Endodermal cell (in vitro differentiated cells): Measurements from ENCODE around the gene DCBLD1. TPM values are rescaled to one million over a fixed set of nuclear protein-coding genes. Genes with fewer than 3 reads are reported as not detected.

Experiments
- DNase-seq: peaks from one replicate; pipeline ENCODE4 v3.0.0-alpha.2; 2017
- H3K27ac ChIP-seq: 2 replicates; pipeline ENCODE4 v1.5.1; 2013; ENCODE audit warnings: mild to moderate bottlenecking, low read depth, low read length, moderate library complexity
- H3K27me3 ChIP-seq: 2 replicates; pipeline ENCODE4 v1.6.1; 2013; ENCODE audit warnings: mild to moderate bottlenecking, low read length, moderate library complexity; ENCODE audit not compliant: insufficient read depth, control insufficient read depth, poor library complexity, severe bottlenecking
- H3K36me3 ChIP-seq: 2 replicates; pipeline ENCODE4 v1.7.0; 2013; ENCODE audit warnings: mild to moderate bottlenecking, low read length, moderate library complexity; ENCODE audit not compliant: control insufficient read depth, insufficient read depth
- H3K4me1 ChIP-seq: one replicate; pipeline ENCODE4 v1.7.0; 2013; ENCODE audit warnings: low read length; ENCODE audit not compliant: control insufficient read depth, insufficient read depth
- H3K4me3 ChIP-seq: 2 replicates; pipeline ENCODE4 v1.5.1; 2013; ENCODE audit warnings: mild to moderate bottlenecking, low read length, moderate library complexity
- H3K9ac ChIP-seq: 2 replicates; pipeline ENCODE4 v1.6.1; 2013; ENCODE audit warnings: mild to moderate bottlenecking, low read length, moderate library complexity; ENCODE audit not compliant: poor library complexity, severe bottlenecking; ENCODE audit errors: extremely low read depth
- H3K9me3 ChIP-seq: 2 replicates; pipeline ENCODE4 v1.6.1; 2013; ENCODE audit warnings: mild to moderate bottlenecking, low read length, moderate library complexity; ENCODE audit not compliant: control insufficient read depth
- H3K27ac Mint-ChIP-seq: 2 replicates; pipeline ENCODE4 v1.8.0; 2020; ENCODE audit warnings: mixed read lengths
- H3K27me3 Mint-ChIP-seq: 2 replicates; pipeline ENCODE4 v1.8.0; 2021; ENCODE audit warnings: mild to moderate bottlenecking, mixed read lengths; ENCODE audit not compliant: insufficient read depth
- H3K36me3 Mint-ChIP-seq: 2 replicates; pipeline ENCODE4 v1.8.0; 2020; ENCODE audit warnings: low read depth, mixed read lengths
- H3K4me1 Mint-ChIP-seq: 2 replicates; pipeline ENCODE4 v1.8.0; 2020; ENCODE audit warnings: mixed read lengths
- H3K4me3 Mint-ChIP-seq: 2 replicates; pipeline ENCODE4 v1.8.0; 2020; ENCODE audit warnings: mild to moderate bottlenecking, moderate library complexity, mixed read lengths
- H3K9me3 Mint-ChIP-seq: 2 replicates; pipeline ENCODE4 v1.8.0; 2020; ENCODE audit warnings: mild to moderate bottlenecking, mixed read lengths
- CTCF ChIP-seq: fragments of 200-600 bp; sonication (generic); conservative IDR thresholded peaks from 2 replicates; pipeline ENCODE4 v1.5.0; 2021; ENCODE audit warnings: antibody characterized with exemption, mild to moderate bottlenecking
- WGBS, 2 experiments: methylation state at CpG; one replicate each; pipeline versions ENCODE4 v1.1.5 to v1.1.7; 2013; ENCODE audit warnings: missing lambda C conversion rate in 2 of 2, mixed read lengths in 1 of 2; ENCODE audit not compliant: insufficient coverage in 1 of 2, insufficient read length in 1 of 2; 5-methylcytosine and 5-hydroxymethylcytosine counted together
- total RNA-seq, 2 donors: library from RNA; stranded (reverse); fragmentation: NEBNext Ultra II Directional in 1 of 2; extraction: Animal tissue kit (Norgen Biotek cat#: 25700) in 1 of 2; gene quantifications; 2 replicates in 1 of 2; 3 replicates in 1 of 2; pipeline ENCODE4 v1.2.1, GENCODE V29; 2021

DCBLD1 gene
- total RNA-seq, 2 donors from 2014 or later, result 16.2 to 27.9 TPM

GRCh38 chr6:117498159-117498558 is 15.7 kb downstream of the DCBLD1 start:
- no peak overlapping the region for H3K27ac ChIP-seq
- no peak overlapping the region for H3K9ac ChIP-seq

GRCh38 chr6:117501722-117502121 is 19.2 kb downstream of the DCBLD1 start:
- no peak overlapping the region for H3K4me3 Mint-ChIP-seq
- H3K27me3 Mint-ChIP-seq, result no peaks in the 10 kb centered on the region
- no peak for TF ChIP-seq CTCF
- no peaks in the 10 kb centered on the region for H3K9me3 Mint-ChIP-seq
- peaks cover 28% of the 10 kb centered on the region for H3K4me1 Mint-ChIP-seq
- H3K27me3 ChIP-seq, result no peaks in the 10 kb centered on the region
- 68% methylated on average over 2 of the region's 2 CpGs; no CpG with 5 or more reads in 1 of the 2 experiments for WGBS, 2 experiments
- no peak overlapping the region for H3K27ac Mint-ChIP-seq
- peaks cover 10% of the 10 kb centered on the region for H3K4me1 ChIP-seq
- no peak overlapping the region for H3K4me3 ChIP-seq
- no peak overlapping the region for H3K9ac ChIP-seq
- H3K36me3 ChIP-seq, result peaks cover 4% of the 10 kb centered on the region
- no peak for DNase-seq
- H3K36me3 Mint-ChIP-seq, result peaks cover 2% of the 10 kb centered on the region
- no peaks in the 10 kb centered on the region for H3K9me3 ChIP-seq
- H3K27ac ChIP-seq, result no peak overlapping the region

More at GRCh38 chr6:117498159-117498558, 15.7 kb downstream of the DCBLD1 start:
- H3K27me3 Mint-ChIP-seq, result no peaks in the 10 kb centered on the region
- no peak overlapping the region for H3K4me3 Mint-ChIP-seq
- no peaks in the 10 kb centered on the region for H3K27me3 ChIP-seq
- H3K27ac Mint-ChIP-seq, result peak overlapping the region; percentile 7
- TF ChIP-seq CTCF, result no peak
- no peaks in the 10 kb centered on the region for H3K36me3 Mint-ChIP-seq
- no peaks in the 10 kb centered on the region for H3K4me1 ChIP-seq
- DNase-seq, result no peak
- 55% methylated on average over 2 of the region's 2 CpGs; no CpG with 5 or more reads in 1 of the 2 experiments for WGBS, 2 experiments
- no peaks in the 10 kb centered on the region for H3K9me3 Mint-ChIP-seq
- H3K4me1 Mint-ChIP-seq, result peaks cover 7% of the 10 kb centered on the region
- no peaks in the 10 kb centered on the region for H3K36me3 ChIP-seq
- H3K4me3 ChIP-seq, result no peak overlapping the region
- no peaks in the 10 kb centered on the region for H3K9me3 ChIP-seq

- Histone ChIP-seq H3K27me3 (no peaks in the 10 kb centered on the region), H3K36me3 (peaks cover 4% of the 10 kb centered on the region), H3K27ac (no peak overlapping the region), H3K9ac (no peak overlapping the region), H3K9me3 (no peaks in the 10 kb centered on the region), H3K4me3 (no peak overlapping the region), H3K4me1 (peaks cover 10% of the 10 kb centered on the region)
- no peak for TF ChIP-seq CTCF
- H3K27ac Mint-ChIP-seq, result no peak overlapping the region
- H3K9me3 Mint-ChIP-seq, result no peaks in the 10 kb centered on the region
- no peak overlapping the region for H3K4me3 Mint-ChIP-seq
- DNase-seq, result no peak
- WGBS, 2 experiments, result 100% methylated on average over 1 of the region's 1 CpG; no CpG with 5 or more reads in 1 of the 2 experiments
- peaks cover 2% of the 10 kb centered on the region for H3K36me3 Mint-ChIP-seq
- H3K27me3 Mint-ChIP-seq, result no peaks in the 10 kb centered on the region
- peaks cover 28% of the 10 kb centered on the region for H3K4me1 Mint-ChIP-seq
These were observed 20.1 kb downstream of the DCBLD1 start for GRCh38 chr6:117502580-117502979.
